KG1 (cell line): ENCODE results near the gene ZSCAN31.
A peak's percentile ranks its signal among the peaks of the same experiment; 100 is the strongest.
"Not testable (repeated sequence)": the region's sequence is repeated elsewhere in the genome, so short reads cannot be mapped to it uniquely, and the experiment has no call there.

Experiments used
- DNase-seq: peaks from one replicate; lab custom pipeline; 2025; lab: John Stamatoyannopoulos, UW

Gene ZSCAN31

GRCh38 chr6:28317866-28318265, 18.1 kb downstream of the ZSCAN31 start:
- not testable (repeated sequence) for DNase-seq

- no peak for DNase-seq
These were observed 20.3 kb downstream of the ZSCAN31 start for GRCh38 chr6:28315628-28316027.

GRCh38 chr6:28312939-28313338, 23.0 kb downstream of the ZSCAN31 start:
- no peak for DNase-seq

DNA sequence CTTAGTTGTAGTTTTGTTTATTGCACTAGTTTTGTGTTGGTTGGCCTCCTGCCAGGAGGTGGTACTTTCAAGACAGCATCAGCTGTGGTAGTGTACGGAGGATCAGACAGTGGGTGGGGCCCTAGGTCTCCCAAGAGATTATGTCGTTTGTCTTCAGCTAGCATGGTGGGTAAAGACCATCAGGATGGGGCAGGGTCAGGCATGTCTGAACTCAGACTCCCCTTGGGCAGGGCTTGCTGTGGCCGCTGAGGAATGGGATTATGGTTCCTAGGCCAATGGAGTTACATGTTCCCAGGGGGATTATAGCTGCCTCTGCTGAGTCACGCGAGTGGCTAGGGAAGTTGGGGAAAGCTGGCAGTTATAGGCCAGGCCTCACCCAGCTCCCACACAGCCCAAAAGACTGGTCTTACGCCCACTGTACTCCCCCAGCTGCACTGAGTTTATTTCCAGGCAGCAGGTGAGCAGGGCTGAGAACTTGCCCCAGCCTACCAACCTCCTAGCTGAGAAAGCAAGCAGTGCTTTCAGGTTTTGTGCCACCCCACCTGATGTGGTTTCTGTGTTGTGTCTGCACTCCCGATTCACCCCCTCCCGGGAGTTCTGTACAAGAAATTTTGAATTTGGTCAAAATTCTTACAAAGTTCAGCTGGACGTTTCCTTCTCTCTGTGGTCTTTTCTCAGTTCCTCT, 24.7 kb downstream of the ZSCAN31 start:
- DNase-seq = no peak

GRCh38 chr6:28306363-28306762, 29.6 kb downstream of the ZSCAN31 start:
- not testable (repeated sequence) for DNase-seq

- no peak for DNase-seq
These were observed 32.4 kb downstream of the ZSCAN31 start for GRCh38 chr6:28303570-28303969.

- no peak for DNase-seq
These were observed 39.4 kb downstream of the ZSCAN31 start for GRCh38 chr6:28296520-28297060.

DNA sequence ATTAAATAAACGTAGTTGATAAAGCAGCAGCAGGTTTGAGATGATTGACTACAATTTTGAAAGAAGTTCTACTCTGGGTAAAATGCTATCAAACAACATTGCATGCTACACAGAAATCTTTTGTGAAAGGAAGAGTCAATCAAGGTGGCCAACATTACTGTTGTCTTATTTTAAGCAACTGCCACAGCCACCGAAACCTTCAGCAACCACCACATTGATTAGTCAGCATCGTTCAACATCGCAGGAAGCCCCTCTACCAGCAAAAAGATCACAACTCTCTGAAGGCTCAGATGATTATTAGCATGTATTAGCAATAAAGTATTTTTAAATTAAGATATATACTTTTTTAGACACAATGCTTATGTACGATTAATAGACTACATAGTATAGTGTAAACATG, 40.6 kb downstream of the ZSCAN31 start:
- DNase-seq = no peak

DNA sequence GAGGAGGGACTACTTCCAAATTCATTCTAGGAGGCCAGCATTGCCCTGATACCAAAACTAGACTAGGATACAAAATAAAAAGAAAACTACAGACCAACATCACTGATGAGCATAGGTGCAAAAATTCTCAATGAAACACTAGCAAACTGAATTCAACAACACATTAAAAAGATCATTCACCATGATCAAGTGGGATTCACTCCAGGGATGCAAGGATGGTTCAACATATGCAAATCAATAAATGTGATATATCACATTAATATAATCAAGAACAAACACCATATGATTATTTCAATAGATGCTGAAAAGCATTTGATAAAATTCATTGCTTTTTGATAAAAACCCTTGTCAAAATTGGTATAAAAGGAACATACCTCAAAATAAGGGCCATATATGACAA, 44.4 kb downstream of the ZSCAN31 start:
- DNase-seq = no peak

DNA sequence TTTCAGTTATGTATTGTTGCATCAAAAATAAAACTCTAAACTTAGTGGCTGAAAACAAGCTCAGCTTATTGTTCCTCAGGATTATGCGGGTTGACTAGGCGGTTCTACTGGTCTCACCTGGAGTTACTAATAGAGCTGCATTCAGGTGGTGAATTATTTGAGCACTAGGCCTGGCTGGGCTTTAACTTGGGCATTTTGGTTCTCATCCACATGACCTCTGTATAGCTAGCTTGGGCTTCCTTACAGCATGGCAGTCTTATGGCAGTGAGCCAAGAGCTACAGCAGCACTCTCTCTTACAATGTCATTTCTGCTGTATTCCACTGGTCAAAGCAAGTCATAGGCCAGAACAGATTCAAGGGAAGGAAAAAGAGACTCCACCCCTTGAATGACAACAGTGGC, 53.0 kb downstream of the ZSCAN31 start:
- no peak for DNase-seq

DNA sequence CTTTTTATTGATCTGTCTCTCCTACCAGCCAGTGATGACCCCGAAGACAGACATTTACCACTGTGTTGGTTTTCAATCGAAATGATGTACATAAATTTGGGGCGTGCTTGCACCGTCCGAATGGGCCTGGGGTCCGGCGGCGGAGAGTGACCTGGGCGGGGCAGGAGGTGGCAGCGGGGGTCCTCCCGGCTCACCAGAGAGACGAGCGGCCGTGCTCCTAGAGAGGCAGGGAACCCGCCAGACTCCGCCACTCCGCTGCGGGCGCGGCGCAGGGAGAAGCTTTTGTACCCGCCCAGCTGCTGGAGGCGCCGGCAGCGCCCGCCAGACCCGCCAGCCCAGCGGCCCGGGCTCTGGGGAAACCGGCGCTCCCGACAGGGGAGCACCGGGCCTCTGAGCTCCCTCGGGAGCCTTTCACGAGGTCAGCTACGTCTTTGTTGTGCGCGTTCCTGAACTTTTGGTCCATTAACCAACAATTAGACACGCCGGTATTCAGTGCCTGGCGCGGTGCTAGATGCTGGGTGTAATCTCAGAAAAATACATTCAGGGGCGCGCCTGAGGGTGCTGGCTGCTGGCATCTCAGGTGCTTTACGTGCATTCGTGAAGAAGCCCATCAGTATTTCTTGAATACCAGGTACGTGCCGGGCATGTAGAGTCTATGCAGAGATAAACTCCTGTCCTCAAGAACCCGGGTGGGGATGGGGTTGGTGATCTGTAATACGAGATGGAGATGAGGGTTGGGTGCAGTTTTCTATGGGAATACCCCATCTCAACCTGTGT, 54.5 kb downstream of the ZSCAN31 start, which contains the start of gene PGBD1:
Gene PGBD1, plus strand, starts transcription at position 285 of the 777 bp plus-strand sequence. CDS start 2,242 bp downstream, outside the sequence.
- peak; percentile 85 for DNase-seq

- DNase-seq = no peak
These were observed 55.2 kb downstream of the ZSCAN31 start for GRCh38 chr6:28280595-28281287.

- DNase-seq = no peak
These were observed 58.2 kb downstream of the ZSCAN31 start for GRCh38 chr6:28277746-28278145.

DNA sequence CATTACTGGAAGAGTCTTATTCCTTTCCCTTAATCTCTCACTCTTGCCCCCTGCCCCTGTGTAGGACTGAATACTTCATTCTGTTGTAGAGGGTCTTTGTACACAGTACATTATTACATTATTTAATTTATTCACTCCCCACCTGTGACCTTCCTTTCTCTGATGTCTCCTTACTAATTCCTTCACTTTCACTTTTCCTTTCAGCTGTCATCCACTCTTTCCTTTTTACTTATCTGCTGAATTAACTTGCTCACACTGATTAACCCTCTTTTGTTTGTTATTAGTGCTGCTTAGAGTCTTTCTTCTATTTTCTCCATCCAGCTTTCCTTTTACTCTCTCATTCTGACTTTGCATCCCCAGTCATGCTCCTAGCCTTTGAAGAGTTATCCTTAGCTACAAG, 61.1 kb downstream of the ZSCAN31 start:
- no peak for DNase-seq
